Measurements from ENCODE around the gene TBK1. TPM values are rescaled to one million over a fixed set of nuclear protein-coding genes. Genes with fewer than 3 reads are reported as not detected.
"Not testable (repeated sequence)": the region's sequence is repeated elsewhere in the genome, so short reads cannot be mapped to it uniquely, and the experiment has no call there.

TBK1 gene
- total and polyA plus RNA-seq, 2 of the 13 experiments (the other 11 are each of a cell fraction or from before 2014, with no cell fraction given): 10.3 to 25.2 TPM

DNA sequence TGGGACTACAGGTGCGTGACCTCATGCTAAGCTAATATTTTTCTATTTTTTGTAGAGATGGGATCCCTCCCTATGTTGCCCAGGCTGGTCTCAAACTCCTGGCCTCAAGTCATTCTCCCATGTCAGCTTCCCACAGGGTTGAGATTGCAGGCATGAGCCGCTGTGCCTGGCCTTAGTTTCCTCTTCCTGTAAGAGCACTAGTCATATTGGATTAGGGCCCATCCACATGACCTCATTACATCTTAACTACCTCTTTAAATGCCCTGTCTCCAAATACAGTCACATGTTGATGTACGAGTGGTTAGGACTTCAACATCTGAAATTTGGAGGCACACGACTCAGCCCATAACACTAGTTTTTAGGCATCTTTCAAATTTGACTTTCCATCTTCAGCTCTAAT, 86.2 kb downstream of the TBK1 start:
- ChIA-PET CTCF (ENCODE audit: low intra/inter-chr PET ratio, low total read pairs) (no interaction called here), POLR2A (no interaction called here)
- H3K4me2 ChIP-seq (ENCODE audit: low read depth, low read length): no peak overlapping the region
- H3K9ac ChIP-seq (ENCODE audit: insufficient read depth, low read depth, low read length): no peak overlapping the region
- no peak overlapping the region for H3K4me3 ChIP-seq (replicated peaks in 1 of 3; ENCODE audit: insufficient read depth in 1 of 3, low read depth in 2 of 3, low read length in 3 of 3)
- no peaks in the 10 kb centered on the region for H3K36me3 ChIP-seq (replicated peaks in 1 of 2; ENCODE audit: control insufficient read depth in 1 of 2, insufficient read depth in 2 of 2, low read length in 2 of 2)
- WGBS (ENCODE audit: low lambda C conversion rate): 52% methylated on average over 4 of the region's 4 CpGs
- in situ Hi-C loops (cut with HindIII; ENCODE audit: extremely low pct_ligation_motif_present, low pct_unique_long_range_greater_than_20kb): no loop called here
- H3K27me3 ChIP-seq (ENCODE audit: control insufficient read depth in 1 of 2, insufficient read depth in 2 of 2, low read length in 2 of 2): peaks cover 0 to 3% of the 10 kb centered on the region in 2 experiments; a peak in 2 of 5 replicates
- DNase-seq (ENCODE audit: low spot score): no peak
- H3K4me1 ChIP-seq (ENCODE audit: insufficient read depth, low read length): peaks cover 6% of the 10 kb centered on the region; the same call in 1 of the 2 replicates
- no peaks in the 10 kb centered on the region for H3K79me2 ChIP-seq (ENCODE audit: insufficient read depth, low read length)
- no peak for ATAC-seq
- H3K9me3 ChIP-seq (ENCODE audit: low read length): no peaks in the 10 kb centered on the region
- intact Hi-C loops (cut with micrococcal nuclease; ENCODE audit: unreplicated experiment): no loop called here
- H4K20me1 ChIP-seq (ENCODE audit: insufficient read depth, low read length): no peaks in the 10 kb centered on the region
- TF ChIP-seq HMG20A (CRISPR knock-in tag; IDR thresholded peaks at IDR 0.05; ENCODE audit: borderline replicate concordance) (no peak), MTA3 (CRISPR knock-in tag; IDR thresholded peaks at IDR 0.05) (no peak), ZNF841 (CRISPR knock-in tag; IDR thresholded peaks at IDR 0.05; ENCODE audit: borderline replicate concordance) (no peak), HNF4G (IDR thresholded peaks at IDR 0.05; ENCODE audit: borderline replicate concordance, low read depth, low read length) (no peak), HNF4G (CRISPR knock-in tag; IDR thresholded peaks at IDR 0.05; ENCODE audit: borderline replicate concordance, low read depth) (no peak), RBM22 (optimal IDR thresholded peaks at IDR 0.05; ENCODE audit: low read length) (no peak), TARDBP (CRISPR knock-in tag; IDR thresholded peaks at IDR 0.05) (no peak), ZNF747 (CRISPR knock-in tag; IDR thresholded peaks at IDR 0.05; ENCODE audit: borderline replicate concordance) (no peak), KLF6 (CRISPR knock-in tag; IDR thresholded peaks at IDR 0.05) (no peak), ZNF746 (CRISPR knock-in tag; IDR thresholded peaks at IDR 0.05) (no peak), SAFB2 (CRISPR knock-in tag; IDR thresholded peaks at IDR 0.05; ENCODE audit: borderline replicate concordance, low read depth) (no peak), ZBTB20 (CRISPR knock-in tag; IDR thresholded peaks at IDR 0.05; ENCODE audit: borderline replicate concordance, low read depth) (no peak), ZNF629 (CRISPR knock-in tag; conservative IDR thresholded peaks at IDR 0.05) (no peak), REXO4 (CRISPR knock-in tag; IDR thresholded peaks at IDR 0.05; ENCODE audit: borderline replicate concordance) (no peak)
- TF ChIP-seq, protein P1, sequence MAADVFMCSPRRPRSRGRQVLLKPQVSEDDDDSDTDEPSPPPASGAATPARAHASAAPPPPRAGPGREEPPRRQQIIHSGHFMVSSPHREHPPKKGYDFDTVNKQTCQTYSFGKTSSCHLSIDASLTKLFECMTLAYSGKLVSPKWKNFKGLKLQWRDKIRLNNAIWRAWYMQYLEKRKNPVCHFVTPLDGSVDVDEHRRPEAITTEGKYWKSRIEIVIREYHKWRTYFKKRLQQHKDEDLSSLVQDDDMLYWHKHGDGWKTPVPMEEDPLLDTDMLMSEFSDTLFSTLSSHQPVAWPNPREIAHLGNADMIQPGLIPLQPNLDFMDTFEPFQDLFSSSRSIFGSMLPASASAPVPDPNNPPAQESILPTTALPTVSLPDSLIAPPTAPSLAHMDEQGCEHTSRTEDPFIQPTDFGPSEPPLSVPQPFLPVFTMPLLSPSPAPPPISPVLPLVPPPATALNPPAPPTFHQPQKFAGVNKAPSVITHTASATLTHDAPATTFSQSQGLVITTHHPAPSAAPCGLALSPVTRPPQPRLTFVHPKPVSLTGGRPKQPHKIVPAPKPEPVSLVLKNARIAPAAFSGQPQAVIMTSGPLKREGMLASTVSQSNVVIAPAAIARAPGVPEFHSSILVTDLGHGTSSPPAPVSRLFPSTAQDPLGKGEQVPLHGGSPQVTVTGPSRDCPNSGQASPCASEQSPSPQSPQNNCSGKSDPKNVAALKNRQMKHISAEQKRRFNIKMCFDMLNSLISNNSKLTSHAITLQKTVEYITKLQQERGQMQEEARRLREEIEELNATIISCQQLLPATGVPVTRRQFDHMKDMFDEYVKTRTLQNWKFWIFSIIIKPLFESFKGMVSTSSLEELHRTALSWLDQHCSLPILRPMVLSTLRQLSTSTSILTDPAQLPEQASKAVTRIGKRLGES (CRISPR knock-in tag; IDR thresholded peaks at IDR 0.05; ENCODE audit: borderline replicate concordance): no peak
- no TSS peak for BruUV-seq (replicated peaks)
- no peak overlapping the region for H3K27ac ChIP-seq (ENCODE audit: extremely low read length, insufficient read depth, low read length)
- no peak for FAIRE-seq
- H2AFZ ChIP-seq (ENCODE audit: low read length): no peak overlapping the region

DNA sequence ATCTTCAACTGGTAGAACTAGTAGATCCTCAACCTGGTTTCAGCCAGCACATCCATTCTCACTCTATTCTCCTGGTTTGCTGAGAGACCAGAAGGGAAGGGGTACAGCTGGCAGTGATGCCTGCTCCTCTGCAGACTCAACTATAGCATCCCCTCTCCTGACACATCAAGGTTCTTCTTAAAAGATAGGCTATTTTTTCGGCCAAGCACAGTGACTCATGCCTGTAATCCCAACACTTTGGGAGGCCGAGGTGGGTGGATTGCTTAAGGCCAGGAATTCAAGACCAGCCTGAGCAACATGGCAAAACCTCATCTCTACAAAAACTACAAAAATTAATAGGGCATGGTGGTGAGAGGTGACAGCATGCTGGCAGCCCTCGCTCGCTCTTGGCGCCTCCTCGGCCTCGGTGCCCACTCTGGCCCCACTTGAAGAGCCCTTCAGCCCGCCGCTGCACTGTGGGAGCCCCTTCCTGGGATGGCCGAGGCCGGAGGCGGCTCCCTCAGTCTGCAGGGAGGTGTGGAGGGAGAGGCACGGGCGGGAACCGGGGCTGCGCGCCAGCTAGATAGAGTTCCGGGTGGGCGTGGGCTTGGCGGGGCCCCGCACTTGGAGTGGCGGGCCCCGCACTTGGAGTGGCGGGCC, 90.6 kb downstream of the TBK1 start:
- BruUV-seq (replicated peaks); CTCF ChIA-PET (ENCODE audit: low intra/inter-chr PET ratio, low total read pairs): not testable (repeated sequence)

More for the DNA sequence above, 90.6 kb downstream of the TBK1 start:
- H3K36me3 ChIP-seq (replicated peaks in 1 of 2; ENCODE audit: control insufficient read depth in 1 of 2, insufficient read depth in 2 of 2, low read length in 2 of 2); intact Hi-C loops (cut with micrococcal nuclease; ENCODE audit: unreplicated experiment); in situ Hi-C loops (cut with HindIII; ENCODE audit: extremely low pct_ligation_motif_present, low pct_unique_long_range_greater_than_20kb); ATAC-seq; FAIRE-seq; H3K4me3 ChIP-seq (replicated peaks in 1 of 3; ENCODE audit: insufficient read depth in 1 of 3, low read depth in 2 of 3, low read length in 3 of 3); H3K4me1 ChIP-seq (ENCODE audit: insufficient read depth, low read length); H3K27ac ChIP-seq (ENCODE audit: extremely low read length, insufficient read depth, low read length); DNase-seq (ENCODE audit: low spot score); H2AFZ ChIP-seq (ENCODE audit: low read length); H4K20me1 ChIP-seq (ENCODE audit: insufficient read depth, low read length); H3K79me2 ChIP-seq (ENCODE audit: insufficient read depth, low read length); POLR2A ChIA-PET; H3K4me2 ChIP-seq (ENCODE audit: low read depth, low read length); H3K9ac ChIP-seq (ENCODE audit: insufficient read depth, low read depth, low read length); H3K9me3 ChIP-seq (ENCODE audit: low read length); H3K27me3 ChIP-seq (ENCODE audit: control insufficient read depth in 1 of 2, insufficient read depth in 2 of 2, low read length in 2 of 2): not testable (repeated sequence)
- 74% methylated on average over 14 of the region's 24 CpGs for WGBS (ENCODE audit: low lambda C conversion rate)
